IgD-negative memory B cell (primary cell): ENCODE results near the gene STK4. TPM values are rescaled to one million over a fixed set of nuclear protein-coding genes. Genes with fewer than 3 reads are reported as not detected.
A peak's percentile ranks its signal among the peaks of the same experiment; 100 is the strongest.

Experiments
- H3K27ac Mint-ChIP-seq, 3 donors: one replicate each; pipeline ENCODE4 v1.8.0; 2020 to 2022; ENCODE audit warnings: mild to moderate bottlenecking in 3 of 3, mixed read lengths in 3 of 3, moderate library complexity in 1 of 3
- H3K27me3 Mint-ChIP-seq: one replicate; pipeline ENCODE4 v1.8.0; 2021; ENCODE audit warnings: mixed read lengths
- H3K36me3 Mint-ChIP-seq: one replicate; pipeline ENCODE4 v1.8.0; 2020; ENCODE audit warnings: mild to moderate bottlenecking, mixed read lengths
- H3K4me1 Mint-ChIP-seq, 3 donors: one replicate each; pipeline ENCODE4 v1.8.0; 2020 to 2022; ENCODE audit warnings: mixed read lengths in 3 of 3, mild to moderate bottlenecking in 1 of 3
- H3K4me3 Mint-ChIP-seq, 4 donors: one replicate each; pipeline ENCODE4 v1.8.0; 2020 to 2022; ENCODE audit warnings: mild to moderate bottlenecking in 4 of 4, mixed read lengths in 4 of 4, moderate library complexity in 3 of 4
- H3K9me3 Mint-ChIP-seq, 3 donors: one replicate each; pipeline ENCODE4 v1.8.0; 2020 to 2021; ENCODE audit warnings: mixed read lengths in 3 of 3, mild to moderate bottlenecking in 1 of 3
- polyA plus RNA-seq: library from polyadenylated mRNA; unstranded; fragments of 300-500 nt; fragmentation: Illumina TruSeq; gene quantifications from one replicate; pipeline ENCODE4 v1.2.3, GENCODE V29; 2021

The STK4 gene
- 131 TPM for polyA plus RNA-seq

DNA sequence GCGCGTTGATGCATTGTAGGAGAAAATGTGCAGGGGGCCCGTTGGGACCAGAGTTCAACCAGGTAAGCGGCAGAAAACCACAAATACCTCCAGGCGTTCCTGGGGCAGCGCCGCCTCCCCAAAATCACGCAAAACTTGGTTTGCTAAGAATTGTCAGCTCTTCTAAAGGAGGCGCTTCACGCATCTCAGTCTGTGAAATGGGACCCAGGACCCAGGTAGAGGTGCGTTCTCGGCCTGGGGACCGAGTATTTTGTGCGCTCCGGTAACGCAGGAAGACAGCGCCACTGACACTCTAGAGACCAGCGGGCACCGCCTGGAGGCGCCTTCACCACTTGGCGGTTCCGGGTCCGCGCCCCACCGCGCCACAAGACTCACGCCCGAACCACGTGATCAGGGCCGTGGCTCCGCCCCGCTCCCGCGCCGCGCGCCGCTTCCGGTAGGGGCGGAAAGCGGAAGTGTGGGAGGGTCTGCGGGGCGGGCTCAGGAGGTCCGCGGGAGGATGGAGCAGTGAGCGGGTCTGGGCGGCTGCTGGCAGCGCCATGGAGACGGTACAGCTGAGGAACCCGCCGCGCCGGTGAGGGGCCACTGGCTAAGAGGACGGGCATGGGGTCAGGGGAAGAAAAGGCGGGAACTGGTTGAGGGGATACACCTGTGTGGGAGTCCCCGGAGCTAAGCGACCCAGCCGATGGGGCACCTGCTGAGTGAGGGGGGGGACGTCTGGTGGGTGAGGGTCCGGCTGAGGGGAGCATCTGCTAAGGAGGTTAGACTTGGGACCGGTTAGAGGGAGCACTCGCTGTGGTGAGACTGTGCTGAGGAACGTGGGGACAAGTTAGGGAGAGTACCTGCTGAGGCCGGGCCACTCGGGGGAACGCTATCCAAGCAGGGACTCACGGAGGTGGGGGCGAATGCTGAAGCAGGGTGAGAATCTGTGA lies at the start of gene STK4:
TSS of gene STK4 (plus strand) at position 483 of the 932 bp plus-strand sequence. CDS start at position 540, 57 bp downstream.
- H3K27me3 Mint-ChIP-seq = no peaks in the 10 kb centered on the region
- H3K27ac Mint-ChIP-seq = peak within 1 kb of the TSS; percentile 75 to 97 (median 93)
- H3K36me3 Mint-ChIP-seq = no peaks in the 10 kb centered on the region
- H3K9me3 Mint-ChIP-seq = no peaks in the 10 kb centered on the region
- H3K4me1 Mint-ChIP-seq = peaks cover 37 to 43% (median 42%) of the 10 kb centered on the region in 3 donors
- H3K4me3 Mint-ChIP-seq = peak within 1 kb of the TSS; percentile 88 to 98 (median 94)

GRCh38 chr20:44916586-44916985 lies 49.7 kb upstream of the STK4 start:
- Mint-ChIP-seq H3K27me3 (no peaks in the 10 kb centered on the region), H3K4me1 (peaks cover 0 to 2% (median 0%) of the 10 kb centered on the region in 3 donors), H3K27ac (no peak overlapping the region), H3K9me3 (no peaks in the 10 kb centered on the region), H3K4me3 (no peak overlapping the region), H3K36me3 (peaks cover 2% of the 10 kb centered on the region)

GRCh38 chr20:44917399-44917798 lies 48.9 kb upstream of the STK4 start:
- Mint-ChIP-seq H3K4me3 (no peak overlapping the region), H3K27ac (peak overlapping the region in 1 of 3 donors; percentile 77)

GRCh38 chr20:44918342-44918741 lies 48.0 kb upstream of the STK4 start:
- no peak overlapping the region for H3K27ac Mint-ChIP-seq
- H3K9me3 Mint-ChIP-seq = no peaks in the 10 kb centered on the region
- H3K36me3 Mint-ChIP-seq = peaks cover 2% of the 10 kb centered on the region
- H3K4me3 Mint-ChIP-seq = no peak overlapping the region
- H3K27me3 Mint-ChIP-seq = no peaks in the 10 kb centered on the region
- H3K4me1 Mint-ChIP-seq = peaks cover 0 to 1% (median 0%) of the 10 kb centered on the region in 3 donors

More at GRCh38 chr20:44917399-44917798, 48.9 kb upstream of the STK4 start:
- Mint-ChIP-seq H3K4me1 (peaks cover 0 to 1% (median 0%) of the 10 kb centered on the region in 3 donors), H3K27me3 (no peaks in the 10 kb centered on the region), H3K36me3 (peaks cover 2% of the 10 kb centered on the region), H3K9me3 (no peaks in the 10 kb centered on the region)

- peaks cover 2% of the 10 kb centered on the region for H3K36me3 Mint-ChIP-seq
- peaks cover 0 to 1% (median 0%) of the 10 kb centered on the region in 3 donors for H3K4me1 Mint-ChIP-seq
- no peak overlapping the region for H3K4me3 Mint-ChIP-seq
- no peaks in the 10 kb centered on the region for H3K27me3 Mint-ChIP-seq
- H3K27ac Mint-ChIP-seq = no peak overlapping the region
- H3K9me3 Mint-ChIP-seq = no peaks in the 10 kb centered on the region
Observed at GRCh38 chr20:44918761-44919160, 47.6 kb upstream of the STK4 start.

DNA sequence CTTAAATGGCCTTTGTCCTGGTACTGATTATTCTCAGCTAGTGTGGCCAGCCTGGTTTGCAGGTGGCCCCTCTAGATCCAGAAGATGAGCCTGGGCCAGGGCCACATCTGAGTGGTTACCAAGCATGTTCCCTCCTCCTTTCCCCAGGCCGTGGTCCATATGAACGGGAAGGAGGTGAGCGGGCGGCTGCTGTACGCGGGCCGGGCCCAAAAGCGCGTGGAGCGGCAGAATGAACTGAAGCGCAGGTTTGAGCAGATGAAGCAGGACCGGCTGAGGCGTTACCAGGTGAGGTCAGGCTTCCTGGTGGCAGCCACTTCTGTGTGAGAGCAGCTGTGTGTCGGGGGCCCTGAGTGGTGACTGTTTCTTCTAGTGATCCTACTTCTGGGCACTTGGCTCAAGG lies 44.9 kb upstream of the STK4 start:
- Mint-ChIP-seq H3K4me3 (no peak overlapping the region), H3K27ac (no peak overlapping the region), H3K36me3 (peaks cover 5% of the 10 kb centered on the region), H3K9me3 (no peaks in the 10 kb centered on the region), H3K27me3 (no peaks in the 10 kb centered on the region), H3K4me1 (no peaks in the 10 kb centered on the region)

DNA sequence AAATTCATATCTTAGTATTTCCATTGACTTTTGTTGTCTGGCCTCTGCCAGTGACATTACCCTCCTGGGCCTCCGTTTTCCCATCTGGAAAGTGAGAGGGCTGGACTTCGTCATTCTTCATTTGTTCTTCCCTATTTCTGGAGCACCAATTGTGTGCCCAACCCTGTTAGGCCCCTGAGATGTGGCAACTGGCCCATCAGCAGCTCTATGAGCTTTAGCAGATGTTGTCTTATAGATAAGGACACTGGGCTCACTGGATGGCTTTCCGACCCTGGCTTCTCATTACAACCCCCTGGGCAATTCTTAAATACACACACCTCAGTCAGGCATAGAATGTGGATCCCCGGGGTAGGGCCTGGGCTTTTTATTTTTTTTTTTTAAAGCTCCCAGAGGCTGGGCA lies 41.8 kb upstream of the STK4 start:
- no peak overlapping the region for H3K4me3 Mint-ChIP-seq
- H3K27ac Mint-ChIP-seq = no peak overlapping the region
- H3K36me3 Mint-ChIP-seq = peaks cover 3% of the 10 kb centered on the region
- H3K9me3 Mint-ChIP-seq = no peaks in the 10 kb centered on the region
- no peaks in the 10 kb centered on the region for H3K4me1 Mint-ChIP-seq
- H3K27me3 Mint-ChIP-seq = no peaks in the 10 kb centered on the region

- peak overlapping the region in 1 of 3 donors; percentile 80 for H3K27ac Mint-ChIP-seq
Observed at GRCh38 chr20:44928595-44928994, 37.7 kb upstream of the STK4 start.

GRCh38 chr20:44930517-44931168 lies 35.7 kb upstream of the STK4 start:
- Mint-ChIP-seq H3K27ac (no peak overlapping the region), H3K9me3 (no peaks in the 10 kb centered on the region), H3K36me3 (peaks cover 3% of the 10 kb centered on the region), H3K4me1 (no peaks in the 10 kb centered on the region), H3K4me3 (no peak overlapping the region), H3K27me3 (no peaks in the 10 kb centered on the region)

More at GRCh38 chr20:44928595-44928994, 37.7 kb upstream of the STK4 start:
- Mint-ChIP-seq H3K9me3 (no peaks in the 10 kb centered on the region), H3K27me3 (no peaks in the 10 kb centered on the region), H3K36me3 (peaks cover 6% of the 10 kb centered on the region), H3K4me3 (no peak overlapping the region), H3K4me1 (no peaks in the 10 kb centered on the region)

- H3K9me3 Mint-ChIP-seq = no peaks in the 10 kb centered on the region
- H3K4me1 Mint-ChIP-seq = no peaks in the 10 kb centered on the region
- peaks cover 3% of the 10 kb centered on the region for H3K36me3 Mint-ChIP-seq
- no peak overlapping the region for H3K4me3 Mint-ChIP-seq
- no peak overlapping the region for H3K27ac Mint-ChIP-seq
- H3K27me3 Mint-ChIP-seq = no peaks in the 10 kb centered on the region
Observed at GRCh38 chr20:44931911-44932310, 34.4 kb upstream of the STK4 start.

DNA sequence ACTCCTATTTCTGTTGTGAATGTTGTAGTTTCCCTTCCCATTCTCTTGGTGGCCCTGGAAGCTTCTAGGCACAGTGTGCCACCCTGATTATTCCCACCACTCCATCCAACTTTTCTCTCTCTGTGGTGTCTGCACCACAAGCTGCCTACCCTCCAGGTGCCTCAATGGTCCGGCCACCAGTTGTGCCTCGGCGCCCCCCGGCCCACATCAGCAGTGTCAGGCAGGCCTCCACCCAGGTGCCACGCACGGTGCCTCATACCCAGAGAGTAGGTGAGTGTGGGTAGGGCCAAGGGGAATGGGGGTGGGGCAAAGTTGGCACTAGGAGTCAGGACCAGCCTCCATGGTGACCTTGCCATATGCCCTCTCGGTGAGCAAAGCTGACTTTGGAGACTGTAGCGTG lies 33.4 kb upstream of the STK4 start:
- H3K9me3 Mint-ChIP-seq = no peaks in the 10 kb centered on the region
- no peak overlapping the region for H3K27ac Mint-ChIP-seq
- no peaks in the 10 kb centered on the region for H3K4me1 Mint-ChIP-seq
- no peaks in the 10 kb centered on the region for H3K27me3 Mint-ChIP-seq
- peaks cover 3% of the 10 kb centered on the region for H3K36me3 Mint-ChIP-seq
- H3K4me3 Mint-ChIP-seq = no peak overlapping the region

DNA sequence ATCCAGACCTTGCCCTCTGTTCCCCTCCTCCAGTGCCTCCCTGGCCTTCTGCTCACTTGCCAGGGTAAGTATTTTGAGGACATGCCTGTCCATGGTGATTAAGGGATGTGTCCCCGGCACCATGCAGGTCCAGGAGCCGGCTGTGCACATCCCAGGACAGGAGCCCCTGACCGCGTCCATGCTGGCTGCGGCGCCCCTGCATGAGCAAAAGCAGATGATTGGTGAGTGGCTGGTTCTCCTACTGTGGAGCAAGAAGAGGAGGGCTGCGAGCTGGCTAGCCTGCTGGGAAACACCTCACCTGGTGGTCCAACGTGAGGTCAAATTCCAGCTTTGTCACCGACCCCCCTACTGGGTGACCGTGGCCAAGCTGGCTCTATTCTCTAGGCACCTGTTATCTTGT lies 29.8 kb upstream of the STK4 start:
- Mint-ChIP-seq H3K9me3 (no peaks in the 10 kb centered on the region), H3K27me3 (no peaks in the 10 kb centered on the region), H3K4me3 (no peak overlapping the region), H3K4me1 (peaks cover 0 to 1% (median 0%) of the 10 kb centered on the region in 3 donors), H3K36me3 (peaks cover 4% of the 10 kb centered on the region), H3K27ac (peak overlapping the region in 1 of 3 donors; percentile 87)

- peak overlapping the region in 1 of 3 donors; percentile 53 for H3K27ac Mint-ChIP-seq
- peaks cover 4% of the 10 kb centered on the region for H3K36me3 Mint-ChIP-seq
- H3K27me3 Mint-ChIP-seq = no peaks in the 10 kb centered on the region
Observed at GRCh38 chr20:44938637-44939036, 27.7 kb upstream of the STK4 start.

GRCh38 chr20:44941120-44941691 lies 25.1 kb upstream of the STK4 start:
- Mint-ChIP-seq H3K4me3 (no peak overlapping the region), H3K27me3 (no peaks in the 10 kb centered on the region), H3K27ac (no peak overlapping the region), H3K4me1 (peaks cover 0 to 1% (median 0%) of the 10 kb centered on the region in 3 donors), H3K36me3 (peaks cover 4% of the 10 kb centered on the region), H3K9me3 (no peaks in the 10 kb centered on the region)

More at GRCh38 chr20:44938637-44939036, 27.7 kb upstream of the STK4 start:
- Mint-ChIP-seq H3K4me1 (peaks cover 0 to 1% (median 0%) of the 10 kb centered on the region in 3 donors), H3K4me3 (no peak overlapping the region), H3K9me3 (no peaks in the 10 kb centered on the region)
